CD14-positive monocyte (primary cell): Measurements from ENCODE around the gene CSMD2. TPM values are rescaled to one million over a fixed set of nuclear protein-coding genes. Genes with fewer than 3 reads are reported as not detected.

ENCODE experiments used
- DNase-seq, 3 donors: peaks; one replicate each; pipeline ENCODE4 v3.0.0-alpha.2; 2011 to 2022
- H2AFZ ChIP-seq: 2 replicates; pipeline ENCODE4 v1.6.0; 2012; ENCODE audit warnings: mild to moderate bottlenecking, low read depth, low read length, inconsistent platforms; ENCODE audit not compliant: insufficient read depth, poor library complexity, severe bottlenecking
- H3K27ac ChIP-seq, 2 donors: 1 replicate in 1 of 2; 2 replicates in 1 of 2; pipeline ENCODE4 v1.5.1; 2012 to 2013; ENCODE audit warnings: low read length in 2 of 2, control low read depth in 1 of 2, inconsistent platforms in 1 of 2, low read depth in 1 of 2, mild to moderate bottlenecking in 1 of 2
- H3K27me3 ChIP-seq, 2 donors: one replicate each; pipeline versions ENCODE4 v1.6.0 to v1.6.1; 2011 to 2013; ENCODE audit warnings: low read length in 2 of 2; ENCODE audit not compliant: control insufficient read depth in 2 of 2, insufficient read depth in 2 of 2
- H3K36me3 ChIP-seq, 2 donors: replicated peaks in 1 of 2; 1 replicate in 1 of 2; 2 replicates in 1 of 2; pipeline versions ENCODE4 v1.5.1 to v1.6.1; 2012 to 2013; ENCODE audit warnings: low read length in 2 of 2, control low read depth in 1 of 2, inconsistent platforms in 1 of 2, mild to moderate bottlenecking in 1 of 2; ENCODE audit not compliant: insufficient read depth in 2 of 2, control insufficient read depth in 1 of 2
- H3K4me1 ChIP-seq, 2 donors: 1 replicate in 1 of 2; 2 replicates in 1 of 2; pipeline versions ENCODE4 v1.5.1 to v1.6.1; 2012 to 2013; ENCODE audit warnings: low read length in 2 of 2, control low read depth in 1 of 2, inconsistent platforms in 1 of 2, mild to moderate bottlenecking in 1 of 2, moderate library complexity in 1 of 2; ENCODE audit not compliant: insufficient read depth in 2 of 2, control insufficient read depth in 1 of 2
- H3K4me2 ChIP-seq: replicated peaks from 2 replicates; pipeline ENCODE3; 2012; ENCODE audit warnings: low read length, moderate library complexity, mild to moderate bottlenecking; ENCODE audit not compliant: poor library complexity, severe bottlenecking; ENCODE audit errors: extremely low read depth
- H3K4me3 ChIP-seq, 3 experiments: fragments of 200-600 bp in 1 of 3; sonication (generic) in 1 of 3; replicated peaks in 1 of 3; 1 replicate in 2 of 3; 2 replicates in 1 of 3; pipeline ENCODE4 v1.5.1; 2011 to 2013; ENCODE audit warnings: low read length in 3 of 3, mild to moderate bottlenecking in 3 of 3, control low read depth in 2 of 3, low read depth in 2 of 3, inconsistent platforms in 1 of 3, moderate library complexity in 1 of 3
- H3K79me2 ChIP-seq: 2 replicates; pipeline ENCODE4 v1.6.0; 2012; ENCODE audit warnings: mild to moderate bottlenecking, control low read depth, inconsistent platforms, low read length, moderate library complexity; ENCODE audit not compliant: insufficient read depth
- H3K9ac ChIP-seq: 2 replicates; pipeline ENCODE4 v1.6.0; 2017; ENCODE audit warnings: low read length, mild to moderate bottlenecking; ENCODE audit not compliant: insufficient read depth, poor library complexity, severe bottlenecking
- H3K9me3 ChIP-seq, 2 donors: replicated peaks in 1 of 2; 1 replicate in 1 of 2; 2 replicates in 1 of 2; pipeline versions ENCODE4 v1.5.1 to v1.6.1; 2012 to 2013; ENCODE audit warnings: low read length in 2 of 2, control low read depth in 1 of 2; ENCODE audit not compliant: control insufficient read depth in 1 of 2, insufficient read depth in 1 of 2
- H4K20me1 ChIP-seq: 2 replicates; pipeline ENCODE4 v1.6.0; 2012; ENCODE audit warnings: mild to moderate bottlenecking, low read length, control low read depth, moderate library complexity; ENCODE audit not compliant: insufficient read depth
- H3K27ac Mint-ChIP-seq, 7 donors: one replicate each; pipeline ENCODE4 v1.8.0; 2020; ENCODE audit warnings: mild to moderate bottlenecking in 7 of 7, mixed read lengths in 7 of 7, moderate library complexity in 6 of 7, inconsistent platforms in 2 of 7
- H3K27me3 Mint-ChIP-seq, 3 donors: one replicate each; pipeline ENCODE4 v1.8.0; 2021 to 2022; ENCODE audit warnings: low read depth in 3 of 3, mild to moderate bottlenecking in 3 of 3, mixed read lengths in 3 of 3, moderate library complexity in 3 of 3, inconsistent platforms in 1 of 3
- H3K36me3 Mint-ChIP-seq, 2 donors: one replicate each; pipeline ENCODE4 v1.8.0; 2020; ENCODE audit warnings: mixed read lengths in 2 of 2, inconsistent platforms in 1 of 2, mild to moderate bottlenecking in 1 of 2
- H3K4me1 Mint-ChIP-seq: one replicate; pipeline ENCODE4 v1.8.0; 2020; ENCODE audit warnings: mild to moderate bottlenecking, mixed read lengths
- H3K4me3 Mint-ChIP-seq, 2 donors: one replicate each; pipeline ENCODE4 v1.8.0; 2020; ENCODE audit warnings: mild to moderate bottlenecking in 2 of 2, mixed read lengths in 2 of 2, moderate library complexity in 1 of 2
- H3K9me3 Mint-ChIP-seq, 7 donors: one replicate each; pipeline ENCODE4 v1.8.0; 2020 to 2022; ENCODE audit warnings: mixed read lengths in 7 of 7, mild to moderate bottlenecking in 6 of 7, moderate library complexity in 6 of 7, inconsistent platforms in 2 of 7
- CTCF ChIP-seq: fragments of 200-600 bp; IDR thresholded peaks from one replicate; pipeline ENCODE4 v1.8.0; 2022; ENCODE audit warnings: antibody characterized with exemption, mild to moderate bottlenecking
- WGBS: methylation state at CpG from one replicate; pipeline ENCODE4 v1.1.5; 2013; ENCODE audit warnings: missing lambda C conversion rate; ENCODE audit not compliant: insufficient coverage; 5-methylcytosine and 5-hydroxymethylcytosine counted together
- intact Hi-C, 2 donors: fragments of 100-400 bp; cut with micrococcal nuclease; formaldehyde crosslinking; loops; one replicate each; pipeline versions ENCODE4 v1.15.0 to v1.15.1; 2023
- polyA plus RNA-seq, 3 donors: library from polyadenylated mRNA; depleted of rRNA in 1 of 3; unstranded in 2 of 3; stranded (reverse) in 1 of 3; fragments of 300-500 nt in 2 of 3; fragments of >200 nt in 1 of 3; fragmentation: Illumina TruSeq in 2 of 3; gene quantifications; 1 replicate in 2 of 3; 2 replicates in 1 of 3; pipeline ENCODE4 v1.2.3, GENCODE V29; 2012 to 2021

Gene CSMD2
- polyA plus RNA-seq, 3 donors: 0.04 TPM; not detected in 2

- intact Hi-C loops: no loop called here
- H2AFZ ChIP-seq: no peak overlapping the region
- no peak overlapping the region for H3K9ac ChIP-seq
- Mint-ChIP-seq H3K27me3 (peaks cover 0 to 4% (median 1%) of the 10 kb centered on the region in 3 donors), H3K4me3 (no peak overlapping the region), H3K27ac (no peak overlapping the region), H3K9me3 (peaks cover 0 to 14% (median 7%) of the 10 kb centered on the region in 7 donors), H3K4me1 (no peaks in the 10 kb centered on the region), H3K36me3 (no peaks in the 10 kb centered on the region)
- no peak for TF ChIP-seq CTCF
- H3K4me1 ChIP-seq: no peaks in the 10 kb centered on the region
- 67% methylated on average over 1 of the region's 3 CpGs for WGBS
- H3K9me3 ChIP-seq: no peaks in the 10 kb centered on the region
- H3K79me2 ChIP-seq: no peaks in the 10 kb centered on the region
- no peak overlapping the region for H3K4me3 ChIP-seq
- H3K36me3 ChIP-seq: no peaks in the 10 kb centered on the region
- H3K27ac ChIP-seq: no peak overlapping the region
- H4K20me1 ChIP-seq: no peaks in the 10 kb centered on the region
- no peak overlapping the region for H3K4me2 ChIP-seq
- no peaks in the 10 kb centered on the region for H3K27me3 ChIP-seq
- no peak for DNase-seq
Measured at GRCh38 chr1:34073028-34073695, 91.9 kb downstream of the CSMD2 start.

- H3K4me2 ChIP-seq: no peak overlapping the region
- H3K9ac ChIP-seq: no peak overlapping the region
- H3K36me3 ChIP-seq: no peaks in the 10 kb centered on the region
- no peaks in the 10 kb centered on the region for H3K27me3 ChIP-seq
- 57% methylated on average over 2 of the region's 5 CpGs for WGBS
- no peaks in the 10 kb centered on the region for H3K4me1 Mint-ChIP-seq
- intact Hi-C loops: no loop called here
- no peaks in the 10 kb centered on the region for H3K79me2 ChIP-seq
- H3K27me3 Mint-ChIP-seq: peaks cover 0 to 4% (median 1%) of the 10 kb centered on the region in 3 donors
- H3K4me3 Mint-ChIP-seq: no peak overlapping the region
- H3K27ac Mint-ChIP-seq: no peak overlapping the region
- no peak overlapping the region for H2AFZ ChIP-seq
- no peak overlapping the region for H3K27ac ChIP-seq
- TF ChIP-seq CTCF: no peak
- no peak for DNase-seq
- H3K36me3 Mint-ChIP-seq: no peaks in the 10 kb centered on the region
- no peaks in the 10 kb centered on the region for H3K9me3 ChIP-seq
- peaks cover 0 to 8% (median 3%) of the 10 kb centered on the region in 7 donors for H3K9me3 Mint-ChIP-seq
- no peaks in the 10 kb centered on the region for H3K4me1 ChIP-seq
- H3K4me3 ChIP-seq: no peak overlapping the region
- no peaks in the 10 kb centered on the region for H4K20me1 ChIP-seq
Measured at GRCh38 chr1:34070201-34070836, 94.7 kb downstream of the CSMD2 start.
